Measurements from ENCODE around the gene CCT7. TPM values are rescaled to one million over a fixed set of nuclear protein-coding genes. Genes with fewer than 3 reads are reported as not detected.

CCT7 gene
- total and polyA plus RNA-seq, 4 donors = 129 to 207 (median 178) TPM

DNA sequence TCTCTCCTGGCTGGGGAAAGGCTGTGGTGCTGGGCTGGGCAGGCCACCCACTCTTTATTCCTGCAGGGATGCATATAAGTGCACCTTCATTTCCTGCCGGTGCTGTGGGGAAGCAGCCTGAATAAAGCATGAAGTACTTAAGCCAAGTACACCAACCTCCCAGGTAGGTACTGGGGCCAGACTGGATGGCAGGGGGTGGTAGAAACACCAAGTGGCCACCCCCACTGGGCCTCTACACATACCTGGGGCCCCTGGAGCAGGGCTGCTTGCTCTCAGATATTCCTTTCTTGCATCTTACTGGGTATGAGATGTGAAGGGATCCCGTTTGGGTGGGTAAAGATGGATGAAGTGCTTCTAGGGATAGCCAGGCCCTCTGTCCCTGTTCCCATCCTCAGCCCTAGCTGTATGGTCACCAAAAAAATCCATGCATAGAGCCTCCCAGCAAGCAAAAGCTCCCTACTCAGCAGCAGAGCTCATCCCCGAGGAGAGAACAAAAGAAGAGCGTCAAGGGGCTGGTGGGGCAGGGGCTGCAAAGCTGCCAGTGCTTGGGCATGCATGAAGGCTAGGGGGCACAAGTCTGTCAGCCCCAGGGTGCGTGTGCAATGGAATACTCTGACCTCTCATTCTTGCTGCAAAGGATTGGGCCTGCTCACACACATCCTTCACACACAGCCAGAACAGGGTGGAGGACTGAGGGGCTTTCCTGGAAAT, 22.0 kb downstream of the CCT7 start:
- ATAC-seq (ENCODE audit: insufficient read depth, low FRiP score) (no peak), DNase-seq (no peak)
- TF ChIP-seq, protein P1, sequence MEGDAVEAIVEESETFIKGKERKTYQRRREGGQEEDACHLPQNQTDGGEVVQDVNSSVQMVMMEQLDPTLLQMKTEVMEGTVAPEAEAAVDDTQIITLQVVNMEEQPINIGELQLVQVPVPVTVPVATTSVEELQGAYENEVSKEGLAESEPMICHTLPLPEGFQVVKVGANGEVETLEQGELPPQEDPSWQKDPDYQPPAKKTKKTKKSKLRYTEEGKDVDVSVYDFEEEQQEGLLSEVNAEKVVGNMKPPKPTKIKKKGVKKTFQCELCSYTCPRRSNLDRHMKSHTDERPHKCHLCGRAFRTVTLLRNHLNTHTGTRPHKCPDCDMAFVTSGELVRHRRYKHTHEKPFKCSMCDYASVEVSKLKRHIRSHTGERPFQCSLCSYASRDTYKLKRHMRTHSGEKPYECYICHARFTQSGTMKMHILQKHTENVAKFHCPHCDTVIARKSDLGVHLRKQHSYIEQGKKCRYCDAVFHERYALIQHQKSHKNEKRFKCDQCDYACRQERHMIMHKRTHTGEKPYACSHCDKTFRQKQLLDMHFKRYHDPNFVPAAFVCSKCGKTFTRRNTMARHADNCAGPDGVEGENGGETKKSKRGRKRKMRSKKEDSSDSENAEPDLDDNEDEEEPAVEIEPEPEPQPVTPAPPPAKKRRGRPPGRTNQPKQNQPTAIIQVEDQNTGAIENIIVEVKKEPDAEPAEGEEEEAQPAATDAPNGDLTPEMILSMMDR (IDR thresholded peaks at IDR 0.05; ENCODE audit: control extremely low read depth, extremely low read depth) = no peak
- Histone ChIP-seq H3K4me1 (ENCODE audit: control insufficient read depth in 5 of 5, insufficient read depth in 5 of 5, low read length in 5 of 5) (peaks cover 0 to 3% (median 0%) of the 10 kb centered on the region in 5 donors), H3K27me3 (ENCODE audit: control insufficient read depth in 3 of 3, insufficient read depth in 3 of 3, low read length in 2 of 3) (no peaks in the 10 kb centered on the region), H3K9ac (ENCODE audit: insufficient read depth in 1 of 2, low read length in 2 of 2) (no peak overlapping the region), H3K36me3 (ENCODE audit: control insufficient read depth in 4 of 4, insufficient read depth in 4 of 4, low read length in 4 of 4) (peaks cover 11 to 30% (median 24%) of the 10 kb centered on the region in 4 donors), H3K4me3 (no peak overlapping the region), H3K27ac (ENCODE audit: low read depth in 1 of 2, low read length in 1 of 2) (no peak overlapping the region), H3K9me3 (ENCODE audit: control insufficient read depth in 4 of 4, insufficient read depth in 3 of 4, low read length in 3 of 4) (no peaks in the 10 kb centered on the region)
- 72 to 90% methylated on average over 5 of the region's 5 CpGs for WGBS, 2 donors

DNA sequence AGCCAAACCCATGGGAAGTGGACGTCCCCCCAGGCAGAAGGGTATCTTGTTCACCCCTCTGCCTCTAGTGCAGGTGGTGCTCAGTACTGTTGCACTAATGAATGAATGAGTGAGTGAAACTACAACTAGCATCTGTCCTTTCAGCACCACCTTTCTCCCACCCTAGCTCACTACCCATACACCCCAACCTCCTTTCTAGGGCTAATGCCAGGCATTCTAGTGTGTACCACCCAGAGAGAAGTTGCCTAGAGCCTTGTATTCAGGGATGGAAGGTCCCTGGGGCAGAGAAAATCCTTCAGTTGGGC, 22.5 kb downstream of the CCT7 start:
- H3K4me3 ChIP-seq = no peak overlapping the region
- TF ChIP-seq, protein P1 (IDR thresholded peaks at IDR 0.05; ENCODE audit: control extremely low read depth, extremely low read depth) = no peak
- peaks cover 0 to 3% (median 0%) of the 10 kb centered on the region in 5 donors for H3K4me1 ChIP-seq (ENCODE audit: control insufficient read depth in 5 of 5, insufficient read depth in 5 of 5, low read length in 5 of 5)
- peaks cover 11 to 27% (median 21%) of the 10 kb centered on the region in 4 donors for H3K36me3 ChIP-seq (ENCODE audit: control insufficient read depth in 4 of 4, insufficient read depth in 4 of 4, low read length in 4 of 4)
- H3K27me3 ChIP-seq (ENCODE audit: control insufficient read depth in 3 of 3, insufficient read depth in 3 of 3, low read length in 2 of 3) = no peaks in the 10 kb centered on the region
- H3K27ac ChIP-seq (ENCODE audit: low read depth in 1 of 2, low read length in 1 of 2) = no peak overlapping the region
- H3K9me3 ChIP-seq (ENCODE audit: control insufficient read depth in 4 of 4, insufficient read depth in 3 of 4, low read length in 3 of 4) = no peaks in the 10 kb centered on the region
- 34 to 73% methylated on average over 1 of the region's 1 CpG for WGBS, 2 donors
- DNase-seq (no peak), ATAC-seq (ENCODE audit: insufficient read depth, low FRiP score) (no peak)
- no peak overlapping the region for H3K9ac ChIP-seq (ENCODE audit: insufficient read depth in 1 of 2, low read length in 2 of 2)

DNA sequence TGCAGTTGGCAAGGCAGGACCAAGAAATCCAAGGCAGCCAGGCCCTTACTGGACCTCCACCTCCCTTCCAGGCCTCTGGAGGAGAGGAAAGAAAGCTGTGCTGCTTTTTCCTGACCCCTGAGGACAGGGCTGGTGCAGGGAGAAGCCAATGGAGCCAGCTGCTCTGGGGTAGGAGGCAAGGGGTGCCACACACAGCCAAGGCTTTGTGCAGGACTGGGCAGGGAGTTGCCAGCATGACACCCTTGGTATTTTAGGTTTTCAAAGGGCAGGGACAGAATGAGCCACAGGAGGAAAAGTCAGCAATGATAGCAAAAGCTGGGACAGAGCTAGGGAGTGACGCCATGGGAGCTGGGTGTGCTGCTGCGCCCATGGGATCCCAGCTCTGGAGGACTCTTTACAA, 22.9 kb downstream of the CCT7 start:
- no peak overlapping the region for H3K4me3 ChIP-seq
- H3K4me1 ChIP-seq (ENCODE audit: control insufficient read depth in 5 of 5, insufficient read depth in 5 of 5, low read length in 5 of 5) = peaks cover 0 to 3% (median 0%) of the 10 kb centered on the region in 5 donors
- no peak overlapping the region for H3K9ac ChIP-seq (ENCODE audit: insufficient read depth in 1 of 2, low read length in 2 of 2)
- DNase-seq (no peak), ATAC-seq (ENCODE audit: insufficient read depth, low FRiP score) (no peak)
- 96 to 98% methylated on average over 2 of the region's 2 CpGs for WGBS, 2 donors
- H3K27me3 ChIP-seq (ENCODE audit: control insufficient read depth in 3 of 3, insufficient read depth in 3 of 3, low read length in 2 of 3) = no peaks in the 10 kb centered on the region
- TF ChIP-seq, protein P1 (IDR thresholded peaks at IDR 0.05; ENCODE audit: control extremely low read depth, extremely low read depth) = no peak
- peaks cover 8 to 24% (median 20%) of the 10 kb centered on the region in 4 donors for H3K36me3 ChIP-seq (ENCODE audit: control insufficient read depth in 4 of 4, insufficient read depth in 4 of 4, low read length in 4 of 4)
- no peak overlapping the region for H3K27ac ChIP-seq (ENCODE audit: low read depth in 1 of 2, low read length in 1 of 2)
- no peaks in the 10 kb centered on the region for H3K9me3 ChIP-seq (ENCODE audit: control insufficient read depth in 4 of 4, insufficient read depth in 3 of 4, low read length in 3 of 4)
